ENCODE results near the gene GPRC5B. TPM values are rescaled to one million over a fixed set of nuclear protein-coding genes. Genes with fewer than 3 reads are reported as not detected.
A peak's percentile ranks its signal among the peaks of the same experiment; 100 is the strongest.

Gene GPRC5B
- total RNA-seq, 1 donor from 2014 or later = 15.4 TPM

DNA sequence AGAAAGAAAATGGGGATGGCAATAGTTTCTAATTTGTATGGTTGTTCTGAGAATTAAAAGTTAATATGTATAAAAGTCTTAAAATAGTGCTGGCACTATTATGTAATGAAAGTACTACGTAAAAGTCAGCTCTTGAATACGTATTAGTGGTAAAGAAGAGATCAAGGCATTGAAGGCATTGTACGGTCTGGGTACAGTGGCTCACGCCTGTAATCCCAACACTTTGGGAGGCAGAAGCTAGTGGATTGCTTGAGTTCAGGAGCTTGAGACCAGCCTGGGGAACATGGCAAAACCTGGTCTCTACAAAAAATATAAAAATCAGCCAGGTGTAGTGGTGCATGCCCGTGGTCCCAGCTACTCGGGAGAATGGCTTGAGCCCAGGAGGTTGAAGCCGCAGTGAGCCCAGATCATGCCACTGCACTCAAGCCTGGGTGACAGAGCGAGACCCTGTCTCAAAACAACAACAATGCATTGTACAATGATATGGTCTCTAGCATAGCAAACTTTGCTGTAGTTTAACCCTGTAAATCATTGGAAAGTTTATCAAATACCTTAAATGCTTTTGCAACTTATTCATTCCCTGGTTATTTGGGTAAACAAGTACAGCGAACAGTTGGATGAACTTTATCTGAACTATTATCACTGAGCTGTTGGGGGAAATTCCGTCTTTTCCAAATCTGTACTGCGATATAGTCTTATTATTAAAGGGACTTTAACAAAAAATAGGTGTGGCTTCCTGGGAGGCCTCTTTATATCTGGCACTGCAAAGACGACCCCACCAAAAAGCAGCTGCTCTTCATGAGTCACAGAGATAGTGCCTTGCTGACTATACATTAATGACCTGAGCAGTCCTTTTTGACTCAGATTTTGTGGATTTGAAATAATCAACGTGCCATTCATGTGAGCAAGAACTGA, 73.6 kb downstream of the GPRC5B start:
- Histone ChIP-seq H3K27me3 (ENCODE audit: low read depth) (no peaks in the 10 kb centered on the region), H3K4me1 (peaks cover 20% of the 10 kb centered on the region), H3K27ac (peak overlapping the region; percentile 25), H3K36me3 (no peaks in the 10 kb centered on the region), H3K9me3 (no peaks in the 10 kb centered on the region), H3K4me3 (no peak overlapping the region)
- TF ChIP-seq, protein P1, sequence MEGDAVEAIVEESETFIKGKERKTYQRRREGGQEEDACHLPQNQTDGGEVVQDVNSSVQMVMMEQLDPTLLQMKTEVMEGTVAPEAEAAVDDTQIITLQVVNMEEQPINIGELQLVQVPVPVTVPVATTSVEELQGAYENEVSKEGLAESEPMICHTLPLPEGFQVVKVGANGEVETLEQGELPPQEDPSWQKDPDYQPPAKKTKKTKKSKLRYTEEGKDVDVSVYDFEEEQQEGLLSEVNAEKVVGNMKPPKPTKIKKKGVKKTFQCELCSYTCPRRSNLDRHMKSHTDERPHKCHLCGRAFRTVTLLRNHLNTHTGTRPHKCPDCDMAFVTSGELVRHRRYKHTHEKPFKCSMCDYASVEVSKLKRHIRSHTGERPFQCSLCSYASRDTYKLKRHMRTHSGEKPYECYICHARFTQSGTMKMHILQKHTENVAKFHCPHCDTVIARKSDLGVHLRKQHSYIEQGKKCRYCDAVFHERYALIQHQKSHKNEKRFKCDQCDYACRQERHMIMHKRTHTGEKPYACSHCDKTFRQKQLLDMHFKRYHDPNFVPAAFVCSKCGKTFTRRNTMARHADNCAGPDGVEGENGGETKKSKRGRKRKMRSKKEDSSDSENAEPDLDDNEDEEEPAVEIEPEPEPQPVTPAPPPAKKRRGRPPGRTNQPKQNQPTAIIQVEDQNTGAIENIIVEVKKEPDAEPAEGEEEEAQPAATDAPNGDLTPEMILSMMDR (IDR thresholded peaks at IDR 0.05) = no peak
- DNase-seq (no peak), ATAC-seq (no peak)
- intact Hi-C loops (cut with DNase I) = no loop called here

DNA sequence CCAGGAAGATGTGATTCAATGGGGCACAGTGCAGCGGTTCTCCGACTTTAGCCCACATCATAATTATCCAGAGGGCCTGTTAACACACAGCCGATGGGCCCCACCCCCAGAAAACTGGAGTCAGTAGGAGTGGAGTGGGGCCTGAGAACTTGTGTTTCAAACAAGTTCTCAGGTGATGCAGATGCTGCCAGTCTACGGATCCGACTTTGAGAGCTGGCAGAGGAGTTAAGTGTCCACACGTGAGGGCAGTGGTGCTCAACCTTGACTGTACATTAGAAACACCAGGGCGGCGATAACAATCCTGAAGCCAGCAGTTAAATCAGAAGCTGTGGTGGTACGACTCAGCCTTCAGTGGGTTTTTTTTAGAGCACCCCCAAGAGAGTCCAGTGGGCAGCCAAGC, 75.0 kb downstream of the GPRC5B start:
- intact Hi-C loops (cut with DNase I) = no loop called here
- TF ChIP-seq, protein P1 (IDR thresholded peaks at IDR 0.05) = no peak
- peaks cover 7% of the 10 kb centered on the region for H3K9me3 ChIP-seq
- no peak overlapping the region for H3K27ac ChIP-seq
- H3K4me3 ChIP-seq = no peak overlapping the region
- ATAC-seq (no peak), DNase-seq (no peak)
- no peaks in the 10 kb centered on the region for H3K27me3 ChIP-seq (ENCODE audit: low read depth)
- H3K4me1 ChIP-seq = peaks cover 20% of the 10 kb centered on the region
- no peaks in the 10 kb centered on the region for H3K36me3 ChIP-seq

DNA sequence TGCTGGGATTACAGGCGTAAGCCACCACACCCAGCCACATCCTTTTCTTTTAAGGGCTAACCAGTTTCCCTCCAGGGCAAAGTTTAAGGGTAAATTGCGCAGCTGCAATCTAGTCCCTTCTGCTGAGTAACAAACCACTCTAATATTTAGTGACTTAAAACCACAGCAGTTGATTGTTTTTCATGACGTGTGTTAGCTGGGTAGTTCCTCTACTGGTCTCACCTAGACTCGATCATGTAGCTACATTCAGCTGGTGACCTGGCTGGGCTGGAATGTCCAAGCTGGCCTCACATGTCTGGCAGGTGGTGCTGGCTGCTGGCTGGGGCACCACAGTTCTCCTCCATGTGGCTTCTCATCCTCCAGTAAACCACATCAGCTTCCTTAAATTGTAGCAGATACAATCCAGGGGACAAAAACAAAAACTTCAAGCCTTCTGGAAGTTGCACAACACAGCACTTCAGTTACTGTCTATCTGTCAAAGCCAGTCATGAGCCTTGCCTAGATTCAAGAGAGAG, 75.5 kb downstream of the GPRC5B start:
- peak overlapping the region; percentile 6 for H3K27ac ChIP-seq

DNA sequence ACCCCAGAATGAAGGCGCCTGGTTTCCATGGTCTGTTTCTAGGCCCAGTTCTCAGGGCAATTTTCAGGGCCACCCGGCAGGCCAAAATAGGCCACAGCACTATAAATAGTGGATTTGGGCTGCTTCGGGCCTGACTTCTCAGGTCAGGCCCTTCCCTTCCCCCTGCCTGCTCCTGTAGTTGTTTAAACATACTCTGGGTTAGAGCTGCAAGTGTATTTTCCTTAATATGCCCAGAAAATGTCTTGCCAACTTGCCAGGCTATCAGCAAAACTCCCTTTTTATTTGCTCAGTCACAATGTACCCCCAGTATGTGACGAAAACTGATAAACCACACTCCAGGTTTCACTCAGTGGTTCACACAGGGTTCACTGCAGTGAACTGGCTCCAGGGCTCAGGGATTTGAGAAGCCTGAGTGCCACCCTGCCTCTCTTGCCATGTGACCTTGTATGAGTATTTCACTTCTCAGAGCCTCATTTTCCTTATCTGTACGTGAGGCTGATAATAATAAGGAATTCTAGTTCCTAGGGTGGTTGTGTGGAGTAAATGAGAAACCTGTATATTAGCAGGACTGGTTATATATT, 76.5 kb downstream of the GPRC5B start:
- Histone ChIP-seq H3K27me3 (ENCODE audit: low read depth) (no peaks in the 10 kb centered on the region), H3K27ac (peak overlapping the region; percentile 21), H3K4me1 (peaks cover 31% of the 10 kb centered on the region), H3K36me3 (no peaks in the 10 kb centered on the region), H3K4me3 (no peak overlapping the region), H3K9me3 (peaks cover 7% of the 10 kb centered on the region)
- TF ChIP-seq, protein P1 (IDR thresholded peaks at IDR 0.05) = no peak
- ATAC-seq (peak in 1 of 2 donors; percentile 76), DNase-seq (no peak)
- intact Hi-C loops (cut with DNase I) = no loop called here

More for the DNA sequence above, 75.5 kb downstream of the GPRC5B start:
- peak in 1 of 2 donors; percentile 26 for ATAC-seq
- DNase-seq = no peak
- no peaks in the 10 kb centered on the region for H3K27me3 ChIP-seq (ENCODE audit: low read depth)
- no peak overlapping the region for H3K4me3 ChIP-seq
- peaks cover 7% of the 10 kb centered on the region for H3K9me3 ChIP-seq
- H3K36me3 ChIP-seq = no peaks in the 10 kb centered on the region
- intact Hi-C loops (cut with DNase I) = no loop called here
- TF ChIP-seq, protein P1 (IDR thresholded peaks at IDR 0.05) = no peak
- peaks cover 26% of the 10 kb centered on the region for H3K4me1 ChIP-seq

Other genes with a start within 250 kb of the GPRC5B start
- 10.9 TPM for gene KNOP1, start 166.6 kb downstream of the GPRC5B start, total RNA-seq
- 14.1 TPM for gene IQCK, start 166.6 kb downstream of the GPRC5B start, total RNA-seq
- gene GPR139, start 189.0 kb upstream of the GPRC5B start, total RNA-seq = not detected

All from lower lobe of right lung (tissue), 2 donors.